Nephron progenitor cell (in vitro differentiated cells): ENCODE results near the gene CDH4.

Source experiments
- DNase-seq: peaks from one replicate; pipeline ENCODE4 v3.0.0; 2021
- H3K27ac Mint-ChIP-seq: 2 replicates; pipeline ENCODE4 v1.8.0; 2021; ENCODE audit warnings: mild to moderate bottlenecking, moderate library complexity, mixed read lengths
- H3K27me3 Mint-ChIP-seq: 2 replicates; pipeline ENCODE4 v1.8.0; 2021; ENCODE audit warnings: mild to moderate bottlenecking, low read depth, mixed read lengths; ENCODE audit not compliant: poor library complexity
- H3K36me3 Mint-ChIP-seq: 2 replicates; pipeline ENCODE4 v1.8.0; 2021; ENCODE audit warnings: low read depth, mixed read lengths
- H3K4me1 Mint-ChIP-seq: 2 replicates; pipeline ENCODE4 v1.8.0; 2021; ENCODE audit warnings: mixed read lengths
- H3K4me3 Mint-ChIP-seq: 2 replicates; pipeline ENCODE4 v1.8.0; 2021; ENCODE audit warnings: mild to moderate bottlenecking, moderate library complexity, mixed read lengths
- H3K9me3 Mint-ChIP-seq: 2 replicates; pipeline ENCODE4 v1.8.0; 2021; ENCODE audit warnings: mild to moderate bottlenecking, moderate library complexity, mixed read lengths
- TF ChIP-seq, protein P1 (sequence below): fragments of 200-600 bp; sonication (generic); IDR thresholded peaks from 2 replicates; pipeline ENCODE4 v1.5.0; 2021; ENCODE audit warnings: antibody characterized with exemption

CDH4 gene

DNA sequence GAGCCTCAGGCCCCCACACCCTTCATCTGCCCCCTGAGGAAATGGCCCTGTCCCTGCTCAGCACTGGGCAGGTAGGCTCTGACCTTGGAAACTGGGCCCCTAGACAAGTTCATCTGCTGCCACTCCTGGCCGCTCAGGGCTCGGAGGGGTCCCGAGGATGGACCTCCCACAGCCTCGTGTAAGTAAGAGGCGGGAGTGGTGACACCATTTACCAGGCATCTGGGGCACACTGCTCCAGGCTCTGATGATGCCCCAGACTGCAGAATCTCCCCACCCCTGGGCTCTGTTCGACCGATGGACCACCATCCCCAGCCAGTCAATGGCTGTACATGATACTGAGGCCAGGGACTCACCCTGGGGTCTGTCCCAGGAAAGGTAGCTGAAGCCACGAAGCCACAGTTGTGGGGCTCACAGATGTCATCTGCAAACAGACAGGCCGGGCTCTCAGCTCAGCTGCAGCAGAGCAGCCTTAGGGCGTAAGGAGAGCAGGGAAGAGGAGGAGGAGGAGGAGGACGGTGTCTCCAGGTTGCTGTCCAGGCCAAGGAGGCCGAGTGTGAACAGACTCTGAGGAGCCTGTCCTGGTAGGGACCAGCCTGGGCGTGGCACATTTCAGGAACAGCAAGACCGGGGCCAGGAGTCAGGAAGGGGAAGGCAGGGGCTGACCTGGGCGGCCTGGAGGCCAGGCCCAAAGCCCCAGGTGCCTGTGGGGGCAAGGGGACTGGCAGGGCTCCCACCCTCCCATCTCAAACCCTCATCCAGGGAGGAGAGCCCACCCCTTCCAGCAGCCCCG lies 513.2 kb downstream of the CDH4 start:
- Mint-ChIP-seq H3K9me3 (no peaks in the 10 kb centered on the region), H3K4me1 (peaks cover 33% of the 10 kb centered on the region), H3K36me3 (no peaks in the 10 kb centered on the region), H3K27me3 (peaks cover 20% of the 10 kb centered on the region), H3K27ac (peak overlapping the region; percentile 77), H3K4me3 (no peak overlapping the region)
- DNase-seq, result no peak
- TF ChIP-seq, protein P1, sequence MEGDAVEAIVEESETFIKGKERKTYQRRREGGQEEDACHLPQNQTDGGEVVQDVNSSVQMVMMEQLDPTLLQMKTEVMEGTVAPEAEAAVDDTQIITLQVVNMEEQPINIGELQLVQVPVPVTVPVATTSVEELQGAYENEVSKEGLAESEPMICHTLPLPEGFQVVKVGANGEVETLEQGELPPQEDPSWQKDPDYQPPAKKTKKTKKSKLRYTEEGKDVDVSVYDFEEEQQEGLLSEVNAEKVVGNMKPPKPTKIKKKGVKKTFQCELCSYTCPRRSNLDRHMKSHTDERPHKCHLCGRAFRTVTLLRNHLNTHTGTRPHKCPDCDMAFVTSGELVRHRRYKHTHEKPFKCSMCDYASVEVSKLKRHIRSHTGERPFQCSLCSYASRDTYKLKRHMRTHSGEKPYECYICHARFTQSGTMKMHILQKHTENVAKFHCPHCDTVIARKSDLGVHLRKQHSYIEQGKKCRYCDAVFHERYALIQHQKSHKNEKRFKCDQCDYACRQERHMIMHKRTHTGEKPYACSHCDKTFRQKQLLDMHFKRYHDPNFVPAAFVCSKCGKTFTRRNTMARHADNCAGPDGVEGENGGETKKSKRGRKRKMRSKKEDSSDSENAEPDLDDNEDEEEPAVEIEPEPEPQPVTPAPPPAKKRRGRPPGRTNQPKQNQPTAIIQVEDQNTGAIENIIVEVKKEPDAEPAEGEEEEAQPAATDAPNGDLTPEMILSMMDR, result no peak

DNA sequence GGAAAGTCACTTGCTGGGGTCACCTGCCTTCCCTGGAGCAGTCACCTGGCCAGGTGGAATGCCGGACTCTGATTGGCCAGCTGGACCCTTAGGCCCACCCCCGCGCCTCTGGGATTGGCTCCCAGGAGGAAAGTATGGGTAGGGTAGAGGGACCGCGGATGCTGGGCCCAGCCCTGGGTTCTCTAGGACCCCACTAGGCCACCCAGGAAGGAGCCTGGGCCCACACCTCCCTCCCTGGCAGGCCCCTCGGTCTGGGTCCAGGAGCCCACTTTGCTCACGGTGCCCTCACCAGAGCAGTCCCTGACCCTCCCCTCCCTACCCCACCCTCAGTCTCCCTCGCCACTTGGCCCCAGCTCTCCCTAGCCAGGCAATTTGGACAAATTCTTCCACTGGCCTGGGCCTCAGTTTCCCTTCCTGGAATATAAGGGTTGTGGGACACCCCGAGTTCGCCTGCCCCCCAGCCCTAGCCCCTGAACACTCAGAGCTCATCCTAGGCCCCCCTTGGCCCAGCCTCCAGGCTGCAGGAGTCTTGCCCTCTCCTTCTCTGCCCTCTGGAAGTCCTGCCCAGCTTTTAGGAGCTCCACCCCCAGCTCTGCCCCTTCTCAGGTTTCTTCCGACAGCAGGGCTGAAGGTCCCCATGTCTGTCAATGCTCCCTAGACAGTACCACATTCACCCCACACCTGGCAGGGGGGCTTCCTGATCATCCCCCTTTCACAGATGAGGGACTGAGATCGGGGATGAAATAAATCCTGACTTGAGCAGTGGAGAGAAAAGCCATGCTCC lies 514.0 kb downstream of the CDH4 start:
- Mint-ChIP-seq H3K9me3 (no peaks in the 10 kb centered on the region), H3K27ac (no peak overlapping the region), H3K27me3 (peaks cover 17% of the 10 kb centered on the region), H3K36me3 (no peaks in the 10 kb centered on the region), H3K4me3 (no peak overlapping the region), H3K4me1 (peaks cover 33% of the 10 kb centered on the region)
- TF ChIP-seq, protein P1, result no peak
- DNase-seq, result no peak

DNA sequence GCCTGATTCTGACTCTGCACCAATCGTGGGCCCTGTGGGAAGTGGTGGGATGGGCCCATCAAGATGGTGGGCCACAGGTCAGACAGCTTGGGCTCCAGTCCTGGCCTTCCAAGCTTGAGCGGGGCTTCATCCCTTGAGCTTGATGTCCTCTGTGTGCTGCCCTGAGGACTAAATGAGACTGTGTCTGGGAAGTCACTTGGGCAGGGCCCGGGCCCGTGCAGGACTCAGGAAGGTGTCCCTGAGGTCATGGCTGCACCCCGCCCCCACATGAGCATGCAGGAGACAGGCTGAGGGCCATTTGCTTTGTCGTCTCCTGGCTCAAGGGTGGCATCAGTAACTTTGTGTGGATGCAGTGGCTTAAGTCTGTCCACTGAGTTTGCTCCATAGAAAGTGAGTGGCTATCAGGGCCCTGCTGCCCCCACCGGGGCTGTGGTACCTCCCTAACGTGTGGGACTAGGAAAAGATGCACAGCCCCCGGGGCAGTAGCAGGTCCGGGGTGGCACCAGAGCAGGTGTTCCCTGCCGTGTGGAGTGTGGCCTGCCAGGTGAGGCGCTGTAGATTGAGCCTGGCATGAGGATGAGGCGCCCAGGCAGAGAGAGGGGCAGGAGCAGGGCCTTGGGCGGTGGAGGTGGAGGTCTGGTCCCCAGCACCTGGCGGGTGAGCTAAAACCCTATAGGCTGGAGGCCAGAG lies 515.0 kb downstream of the CDH4 start:
- H3K4me3 Mint-ChIP-seq, result no peak overlapping the region
- H3K27me3 Mint-ChIP-seq, result peaks cover 11% of the 10 kb centered on the region
- no peak for DNase-seq
- H3K36me3 Mint-ChIP-seq, result no peaks in the 10 kb centered on the region
- TF ChIP-seq, protein P1, result no peak
- no peaks in the 10 kb centered on the region for H3K9me3 Mint-ChIP-seq
- H3K27ac Mint-ChIP-seq, result no peak overlapping the region
- H3K4me1 Mint-ChIP-seq, result peaks cover 33% of the 10 kb centered on the region

DNA sequence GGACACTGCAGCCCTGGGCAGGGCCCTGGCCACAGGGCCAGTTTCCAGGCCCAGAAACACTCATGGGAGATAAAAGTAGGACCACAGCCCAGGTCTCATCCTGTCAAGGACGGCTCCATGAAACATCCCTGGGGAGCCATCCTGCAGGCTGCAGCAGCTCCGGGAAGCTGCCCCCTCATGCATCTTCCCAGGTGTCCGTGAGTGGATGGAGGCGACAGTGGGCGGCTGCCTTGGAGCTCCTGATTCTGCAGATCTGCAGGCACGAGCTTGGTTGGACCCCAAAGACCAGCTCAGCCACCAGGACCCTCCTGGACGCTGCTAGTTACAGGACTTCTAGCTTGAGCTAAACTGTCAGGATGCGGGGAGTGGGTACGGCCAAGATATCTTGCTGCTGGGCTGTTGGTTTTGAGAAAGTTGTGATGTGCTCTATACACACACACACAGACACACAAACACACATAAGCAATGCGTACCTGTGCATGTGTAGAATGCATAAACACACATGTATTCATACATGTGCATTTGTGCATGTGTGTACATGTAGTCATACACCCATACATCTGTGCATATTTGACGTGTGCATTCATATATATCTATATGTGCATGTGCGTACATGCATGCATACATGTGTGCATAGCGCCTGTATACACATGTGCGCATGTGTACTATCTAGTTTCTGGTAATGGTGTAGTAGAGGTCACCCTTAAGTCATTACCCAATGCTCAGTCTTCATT lies 515.9 kb downstream of the CDH4 start:
- peaks cover 38% of the 10 kb centered on the region for H3K4me1 Mint-ChIP-seq
- H3K27ac Mint-ChIP-seq, result no peak overlapping the region
- DNase-seq, result no peak
- no peak overlapping the region for H3K4me3 Mint-ChIP-seq
- H3K36me3 Mint-ChIP-seq, result no peaks in the 10 kb centered on the region
- TF ChIP-seq, protein P1, result no peak
- peaks cover 4% of the 10 kb centered on the region for H3K27me3 Mint-ChIP-seq
- H3K9me3 Mint-ChIP-seq, result no peaks in the 10 kb centered on the region

DNA sequence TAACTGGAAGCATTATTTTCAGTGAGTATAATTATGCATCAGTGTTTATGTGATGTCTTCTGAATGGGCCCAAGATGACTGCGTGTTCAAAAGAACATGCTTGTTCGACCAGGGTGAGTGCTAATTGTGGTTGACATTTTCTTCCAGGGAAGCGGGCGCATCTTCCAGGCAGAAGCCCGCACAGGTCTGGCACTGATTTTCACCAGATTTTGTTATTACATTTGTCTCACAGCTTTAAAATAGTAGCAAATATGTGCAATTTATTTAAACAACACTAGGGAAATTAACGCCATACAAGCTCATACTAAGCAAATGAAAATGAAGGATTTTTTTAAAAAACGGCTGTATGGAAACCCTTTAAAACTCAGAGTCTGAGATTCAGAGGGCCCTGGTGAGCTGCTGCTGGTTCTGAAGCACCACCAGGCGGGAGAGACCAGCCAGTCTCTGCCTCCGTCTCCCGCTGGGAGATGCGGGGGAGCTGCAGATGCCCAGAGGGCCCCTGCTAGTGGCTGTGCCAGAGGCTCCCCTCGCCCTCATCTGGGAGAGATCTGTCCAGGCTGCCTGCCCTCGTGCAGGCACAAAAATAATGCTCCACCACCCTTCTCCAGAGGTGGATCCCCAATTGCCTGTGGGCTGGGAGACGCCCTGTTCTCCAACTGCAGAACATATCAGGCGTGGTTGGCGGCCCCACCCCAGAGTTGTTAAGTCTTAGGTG lies 516.7 kb downstream of the CDH4 start:
- no peak overlapping the region for H3K27ac Mint-ChIP-seq
- no peak for DNase-seq
- no peaks in the 10 kb centered on the region for H3K9me3 Mint-ChIP-seq
- H3K4me3 Mint-ChIP-seq, result no peak overlapping the region
- peaks cover 40% of the 10 kb centered on the region for H3K4me1 Mint-ChIP-seq
- H3K27me3 Mint-ChIP-seq, result peaks cover 3% of the 10 kb centered on the region
- H3K36me3 Mint-ChIP-seq, result no peaks in the 10 kb centered on the region
- TF ChIP-seq, protein P1, result no peak
